Measurements from ENCODE around the gene METTL16.

GRCh38 chr17:2453325-2453724 is 58.4 kb downstream of the METTL16 start:
- TF ChIP-seq, protein P1, sequence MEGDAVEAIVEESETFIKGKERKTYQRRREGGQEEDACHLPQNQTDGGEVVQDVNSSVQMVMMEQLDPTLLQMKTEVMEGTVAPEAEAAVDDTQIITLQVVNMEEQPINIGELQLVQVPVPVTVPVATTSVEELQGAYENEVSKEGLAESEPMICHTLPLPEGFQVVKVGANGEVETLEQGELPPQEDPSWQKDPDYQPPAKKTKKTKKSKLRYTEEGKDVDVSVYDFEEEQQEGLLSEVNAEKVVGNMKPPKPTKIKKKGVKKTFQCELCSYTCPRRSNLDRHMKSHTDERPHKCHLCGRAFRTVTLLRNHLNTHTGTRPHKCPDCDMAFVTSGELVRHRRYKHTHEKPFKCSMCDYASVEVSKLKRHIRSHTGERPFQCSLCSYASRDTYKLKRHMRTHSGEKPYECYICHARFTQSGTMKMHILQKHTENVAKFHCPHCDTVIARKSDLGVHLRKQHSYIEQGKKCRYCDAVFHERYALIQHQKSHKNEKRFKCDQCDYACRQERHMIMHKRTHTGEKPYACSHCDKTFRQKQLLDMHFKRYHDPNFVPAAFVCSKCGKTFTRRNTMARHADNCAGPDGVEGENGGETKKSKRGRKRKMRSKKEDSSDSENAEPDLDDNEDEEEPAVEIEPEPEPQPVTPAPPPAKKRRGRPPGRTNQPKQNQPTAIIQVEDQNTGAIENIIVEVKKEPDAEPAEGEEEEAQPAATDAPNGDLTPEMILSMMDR (optimal IDR thresholded peaks at IDR 0.05 in 1 of 3, IDR thresholded peaks at IDR 0.05 in 1 of 3, conservative IDR thresholded peaks at IDR 0.05 in 1 of 3; ENCODE audit: extremely low read depth in 1 of 3, insufficient read depth in 2 of 3, low read length in 3 of 3) = no peak
- TF ChIP-seq EZH2 (IDR thresholded peaks at IDR 0.05; ENCODE audit: low read length) = no peak
